Measurements from ENCODE around the gene KRT28.

DNA sequence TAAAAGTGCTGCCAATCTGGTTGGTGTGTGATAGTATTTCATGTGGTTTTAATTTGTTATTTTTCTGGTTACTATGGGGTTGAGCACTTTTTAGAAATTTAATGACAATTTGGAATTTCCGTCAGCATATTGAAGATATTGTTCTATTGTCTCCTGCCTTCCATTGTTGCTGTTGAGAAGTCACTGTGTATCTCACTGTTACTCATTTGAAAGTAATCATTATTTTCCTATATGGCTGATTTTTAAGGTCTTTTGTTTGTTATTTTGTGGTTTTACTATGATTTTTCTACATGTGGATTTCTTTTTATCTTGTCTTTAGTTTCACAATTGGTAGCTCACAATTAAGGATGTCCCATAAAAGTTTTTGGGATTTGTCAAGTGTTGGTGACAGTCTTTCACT lies 36.0 kb downstream of the KRT28 start:
- TF ChIP-seq, protein P1, sequence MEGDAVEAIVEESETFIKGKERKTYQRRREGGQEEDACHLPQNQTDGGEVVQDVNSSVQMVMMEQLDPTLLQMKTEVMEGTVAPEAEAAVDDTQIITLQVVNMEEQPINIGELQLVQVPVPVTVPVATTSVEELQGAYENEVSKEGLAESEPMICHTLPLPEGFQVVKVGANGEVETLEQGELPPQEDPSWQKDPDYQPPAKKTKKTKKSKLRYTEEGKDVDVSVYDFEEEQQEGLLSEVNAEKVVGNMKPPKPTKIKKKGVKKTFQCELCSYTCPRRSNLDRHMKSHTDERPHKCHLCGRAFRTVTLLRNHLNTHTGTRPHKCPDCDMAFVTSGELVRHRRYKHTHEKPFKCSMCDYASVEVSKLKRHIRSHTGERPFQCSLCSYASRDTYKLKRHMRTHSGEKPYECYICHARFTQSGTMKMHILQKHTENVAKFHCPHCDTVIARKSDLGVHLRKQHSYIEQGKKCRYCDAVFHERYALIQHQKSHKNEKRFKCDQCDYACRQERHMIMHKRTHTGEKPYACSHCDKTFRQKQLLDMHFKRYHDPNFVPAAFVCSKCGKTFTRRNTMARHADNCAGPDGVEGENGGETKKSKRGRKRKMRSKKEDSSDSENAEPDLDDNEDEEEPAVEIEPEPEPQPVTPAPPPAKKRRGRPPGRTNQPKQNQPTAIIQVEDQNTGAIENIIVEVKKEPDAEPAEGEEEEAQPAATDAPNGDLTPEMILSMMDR (conservative IDR thresholded peaks at IDR 0.05 in 1 of 2, IDR thresholded peaks at IDR 0.05 in 1 of 2; ENCODE audit: low read depth in 1 of 2, low read length in 2 of 2), result no peak
- no peak for TF ChIP-seq EZH2 (IDR thresholded peaks at IDR 0.05; ENCODE audit: low read length, missing control alignments)

All from fibroblast of lung (primary cell).